Measurements from ENCODE around the gene BTBD10.

BTBD10 gene

GRCh38 chr11:13434247-13435205 is 28.5 kb downstream of the BTBD10 start:
- no peak for ATAC-seq
- no peak for TF ChIP-seq TSHZ2 (CRISPR knock-in tag; IDR thresholded peaks at IDR 0.05)
- TF ChIP-seq ISL1 (CRISPR knock-in tag; IDR thresholded peaks at IDR 0.05): no peak
- TF ChIP-seq POU6F1 (CRISPR knock-in tag; IDR thresholded peaks at IDR 0.05; ENCODE audit: borderline replicate concordance, low read depth): no peak

- no peak for TF ChIP-seq ZFP30 (CRISPR knock-in tag; IDR thresholded peaks at IDR 0.05)
- TF ChIP-seq POU6F1 (CRISPR knock-in tag; IDR thresholded peaks at IDR 0.05; ENCODE audit: borderline replicate concordance, low read depth): no peak
- ATAC-seq: no peak
Observed at GRCh38 chr11:13433437-13433836, 29.6 kb downstream of the BTBD10 start.

- ATAC-seq: no peak
- TF ChIP-seq ZNF8 (CRISPR knock-in tag; IDR thresholded peaks at IDR 0.05) (no peak), ARNTL (CRISPR knock-in tag; IDR thresholded peaks at IDR 0.05; ENCODE audit: borderline replicate concordance, low read depth) (no peak)
Observed at GRCh38 chr11:13429836-13430235, 33.2 kb downstream of the BTBD10 start.

GRCh38 chr11:13429288-13429687 is 33.7 kb downstream of the BTBD10 start:
- TF ChIP-seq SNAI2 (CRISPR knock-in tag; IDR thresholded peaks at IDR 0.05) (no peak), TSHZ2 (CRISPR knock-in tag; IDR thresholded peaks at IDR 0.05) (no peak), OSR1 (CRISPR knock-in tag; IDR thresholded peaks at IDR 0.05) (no peak), CSRNP3 (CRISPR knock-in tag; IDR thresholded peaks at IDR 0.05) (no peak)
- no peak for ATAC-seq

- no peak for ATAC-seq
Observed at GRCh38 chr11:13427440-13427839, 35.6 kb downstream of the BTBD10 start.

More at GRCh38 chr11:13427440-13427839, 35.6 kb downstream of the BTBD10 start:
- TF ChIP-seq CSRNP3 (CRISPR knock-in tag; IDR thresholded peaks at IDR 0.05): no peak
- no peak for TF ChIP-seq TCF4 (CRISPR knock-in tag; IDR thresholded peaks at IDR 0.05; ENCODE audit: borderline replicate concordance)
- no peak for TF ChIP-seq ZFP3 (CRISPR knock-in tag; IDR thresholded peaks at IDR 0.05)
- TF ChIP-seq GLIS3 (CRISPR knock-in tag; IDR thresholded peaks at IDR 0.05): no peak
- no peak for TF ChIP-seq ZNF565 (CRISPR knock-in tag; conservative IDR thresholded peaks at IDR 0.05; ENCODE audit: low read depth)

Data from SK-N-SH treated with all-trans-retinoic acid at 6 μM for 48 hours (cell line).